Naive thymus-derived CD4-positive, alpha-beta T cell (primary cell): Measurements from ENCODE around the gene CAMK4. TPM values are rescaled to one million over a fixed set of nuclear protein-coding genes. Genes with fewer than 3 reads are reported as not detected.

Experiments used
- ATAC-seq: fragments of 150-1000 bp; cut with Tn5 transposase; 2 replicates; pipeline ENCODE4 v1.10.0; 2021; ENCODE audit warnings: mild to moderate bottlenecking, moderate library complexity
- CTCF ChIA-PET: fragments of 350-600 bp; sonication (Branson Sonifier 250); formaldehyde crosslinking; loops from one replicate; lab custom pipeline; 2021; ENCODE audit warnings: antibody characterized with exemption; lab: Charles Lee
- POLR2A ChIA-PET: fragments of 350-600 bp; sonication (Branson Sonifier 250); formaldehyde crosslinking; loops from one replicate; lab custom pipeline; 2021; ENCODE audit warnings: antibody characterized with exemption, inconsistent platforms; lab: Charles Lee
- DNase-seq, 9 donors: peaks; one replicate each; pipeline versions ENCODE4 v3.0.0 to v3.0.0-alpha.2; 2020 to 2022; ENCODE audit warnings: mixed read lengths in 1 of 9
- H3K27ac ChIP-seq: one replicate; pipeline ENCODE4 v1.7.0; 2013; ENCODE audit warnings: mild to moderate bottlenecking, low read depth, low read length, moderate library complexity
- H3K27me3 ChIP-seq, 2 donors: one replicate each; pipeline ENCODE4 v1.7.0; 2013; ENCODE audit warnings: low read length in 2 of 2, mild to moderate bottlenecking in 2 of 2, moderate library complexity in 2 of 2; ENCODE audit not compliant: control insufficient read depth in 2 of 2, insufficient read depth in 2 of 2
- H3K36me3 ChIP-seq, 3 experiments: 1 replicate in 2 of 3; 2 replicates in 1 of 3; pipeline ENCODE4 v1.7.0; 2013; ENCODE audit warnings: low read length in 3 of 3, mild to moderate bottlenecking in 3 of 3, moderate library complexity in 1 of 3; ENCODE audit not compliant: insufficient read depth in 3 of 3, control insufficient read depth in 2 of 3
- H3K4me1 ChIP-seq, 2 donors: one replicate each; pipeline ENCODE4 v1.7.0; 2013; ENCODE audit warnings: low read length in 2 of 2, mild to moderate bottlenecking in 2 of 2, moderate library complexity in 1 of 2; ENCODE audit not compliant: control insufficient read depth in 2 of 2, insufficient read depth in 2 of 2
- H3K4me3 ChIP-seq: 2 replicates; pipeline ENCODE4 v1.7.0; 2013; ENCODE audit warnings: mild to moderate bottlenecking, low read length
- H3K9me3 ChIP-seq, 3 experiments: 1 replicate in 2 of 3; 2 replicates in 1 of 3; pipeline ENCODE4 v1.7.0; 2013; ENCODE audit warnings: low read length in 3 of 3; ENCODE audit not compliant: control insufficient read depth in 2 of 3
- H3K27ac Mint-ChIP-seq, 9 donors: one replicate each; pipeline ENCODE4 v1.8.0; 2020 to 2022; ENCODE audit warnings: mixed read lengths in 9 of 9, mild to moderate bottlenecking in 8 of 9, moderate library complexity in 5 of 9, inconsistent platforms in 2 of 9
- H3K27me3 Mint-ChIP-seq, 5 donors: one replicate each; pipeline ENCODE4 v1.8.0; 2021 to 2022; ENCODE audit warnings: mixed read lengths in 5 of 5, mild to moderate bottlenecking in 1 of 5
- H3K36me3 Mint-ChIP-seq, 5 donors: one replicate each; pipeline ENCODE4 v1.8.0; 2020 to 2022; ENCODE audit warnings: mixed read lengths in 5 of 5, mild to moderate bottlenecking in 3 of 5, inconsistent platforms in 1 of 5
- H3K4me1 Mint-ChIP-seq, 7 donors: one replicate each; pipeline ENCODE4 v1.8.0; 2020 to 2022; ENCODE audit warnings: mixed read lengths in 7 of 7, mild to moderate bottlenecking in 3 of 7, inconsistent platforms in 1 of 7
- H3K4me3 Mint-ChIP-seq, 10 donors: one replicate each; pipeline ENCODE4 v1.8.0; 2020 to 2022; ENCODE audit warnings: mild to moderate bottlenecking in 10 of 10, mixed read lengths in 10 of 10, moderate library complexity in 6 of 10, inconsistent platforms in 2 of 10
- H3K9me3 Mint-ChIP-seq, 11 donors: one replicate each; pipeline ENCODE4 v1.8.0; 2020 to 2022; ENCODE audit warnings: mixed read lengths in 11 of 11, mild to moderate bottlenecking in 4 of 11, inconsistent platforms in 1 of 11, moderate library complexity in 1 of 11
- intact Hi-C, 2 donors: fragments of 100-400 bp; cut with micrococcal nuclease; formaldehyde crosslinking; loops; one replicate each; pipeline ENCODE4 v1.15.1; 2023
- polyA plus RNA-seq, 2 donors: library from polyadenylated mRNA; unstranded; fragments of 300-500 nt; fragmentation: Illumina TruSeq; gene quantifications; one replicate each; pipeline ENCODE4 v1.2.3, GENCODE V29; 2021
- total RNA-seq, 6 experiments: library from RNA in 5 of 6; stranded (reverse) in 5 of 6; gene quantifications; 1 replicate in 5 of 6; 2 replicates in 1 of 6; pipeline ENCODE4 v1.2.3 and lab custom pipeline; 2021 to 2026

The CAMK4 gene
- total and polyA plus RNA-seq, 7 experiments from 2014 or later, result 118 to 366 (median 200) TPM

GRCh38 chr5:111221139-111221538, 3.0 kb upstream of the CAMK4 start:
- intact Hi-C loops, result loop anchor here (10.0 kb wide), 2 partner anchors 1526 to 1806 kb away; no protein-coding TSS in a partner anchor
- H3K36me3 ChIP-seq, result peaks cover 0 to 13% (median 0%) of the 10 kb centered on the region in 3 experiments
- CTCF ChIA-PET, result interaction anchor here (0.6 to 5.0 kb wide), 8 partner anchors 15 to 76 kb away, joined by 3 to 65 read pairs (median 4); no protein-coding TSS in a partner anchor
- no peak for DNase-seq
- Mint-ChIP-seq H3K27ac (no peak overlapping the region), H3K4me1 (peaks cover 5 to 17% (median 9%) of the 10 kb centered on the region in 7 donors), H3K4me3 (no peak overlapping the region), H3K9me3 (peaks cover 0 to 7% (median 0%) of the 10 kb centered on the region in 11 donors), H3K36me3 (peaks cover 4 to 10% (median 6%) of the 10 kb centered on the region in 5 donors), H3K27me3 (peaks cover 0 to 6% (median 0%) of the 10 kb centered on the region in 5 donors)
- no peaks in the 10 kb centered on the region for H3K27me3 ChIP-seq
- no peak overlapping the region for H3K27ac ChIP-seq
- H3K4me1 ChIP-seq, result peaks cover 0 to 5% of the 10 kb centered on the region in 2 donors
- no peaks in the 10 kb centered on the region for H3K9me3 ChIP-seq
- POLR2A ChIA-PET, result interaction anchor here (0.9 to 11.9 kb wide), 3 partner anchors 9 to 15 kb away, joined by 3 to 207 read pairs (median 4); no protein-coding TSS in a partner anchor
- no peak for ATAC-seq
- H3K4me3 ChIP-seq, result no peak overlapping the region

- CTCF ChIA-PET, result interaction anchor here (0.7 to 5.0 kb wide), 14 partner anchors 8 to 68 kb away, joined by 3 to 65 read pairs (median 6); no protein-coding TSS in a partner anchor
- Mint-ChIP-seq H3K36me3 (peaks cover 9 to 27% (median 16%) of the 10 kb centered on the region in 5 donors), H3K9me3 (no peaks in the 10 kb centered on the region), H3K4me1 (peaks cover 12 to 33% (median 19%) of the 10 kb centered on the region in 7 donors), H3K27me3 (peaks cover 0 to 6% (median 0%) of the 10 kb centered on the region in 5 donors), H3K27ac (peak overlapping the region; percentile 75 to 94 (median 89)), H3K4me3 (peak overlapping the region; percentile 71 to 98 (median 93))
- Histone ChIP-seq H3K36me3 (peaks cover 0 to 13% (median 0%) of the 10 kb centered on the region in 3 experiments), H3K4me3 (peak overlapping the region; percentile 81), H3K27me3 (no peaks in the 10 kb centered on the region), H3K27ac (peak overlapping the region; percentile 93), H3K9me3 (no peaks in the 10 kb centered on the region), H3K4me1 (peaks cover 9 to 17% of the 10 kb centered on the region in 2 donors)
- peak in 1 of 9 donors; percentile 31 for DNase-seq
- intact Hi-C loops, result loop anchor here (1.0 to 10.0 kb wide), 6 partner anchors 8 to 1808 kb away; no protein-coding TSS in a partner anchor
- ATAC-seq, result peak; percentile 10
- POLR2A ChIA-PET, result interaction anchor here (0.5 to 11.9 kb wide), 20 partner anchors 11 to 198 kb away, joined by 3 to 207 read pairs (median 5); no protein-coding TSS in a partner anchor
These were observed 940 bp upstream of the CAMK4 start for GRCh38 chr5:111223101-111223786.

GRCh38 chr5:111224561-111225345, 569 bp downstream of the CAMK4 start:
- ATAC-seq (peak; percentile 44), DNase-seq (no peak)
- H3K27me3 ChIP-seq, result no peaks in the 10 kb centered on the region
- ChIA-PET CTCF (interaction anchor here (0.6 to 5.0 kb wide), 11 partner anchors 12 to 76 kb away, joined by 3 to 65 read pairs (median 4); no protein-coding TSS in a partner anchor), POLR2A (interaction anchor here (1.0 to 11.9 kb wide), 8 partner anchors 10 to 54 kb away, joined by 3 to 207 read pairs (median 6); no protein-coding TSS in a partner anchor)
- no peaks in the 10 kb centered on the region for H3K9me3 ChIP-seq
- H3K36me3 ChIP-seq, result peaks cover 0 to 13% (median 0%) of the 10 kb centered on the region in 3 experiments
- H3K4me3 ChIP-seq, result peak overlapping the region; percentile 81
- H3K27ac ChIP-seq, result peak overlapping the region; percentile 93
- Mint-ChIP-seq H3K36me3 (peaks cover 10 to 33% (median 20%) of the 10 kb centered on the region in 5 donors), H3K27ac (peak overlapping the region; percentile 89 to 99 (median 97)), H3K27me3 (peaks cover 0 to 3% (median 0%) of the 10 kb centered on the region in 5 donors), H3K9me3 (no peaks in the 10 kb centered on the region), H3K4me1 (peaks cover 20 to 44% (median 33%) of the 10 kb centered on the region in 7 donors), H3K4me3 (peak overlapping the region; percentile 79 to 99 (median 96))
- H3K4me1 ChIP-seq, result peaks cover 24 to 32% of the 10 kb centered on the region in 2 donors
- intact Hi-C loops, result loop anchor here (1.0 to 10.0 kb wide), 16 partner anchors 8 to 1810 kb away; partner anchors contain the start of genes STARD4 (in 2 of the 2), WDR36 (in 2 of the 2), NREP (in 1 of the 2) and SLC25A46 (in 1 of the 2)

- ChIA-PET POLR2A (interaction anchor here (0.6 to 11.9 kb wide), 11 partner anchors 11 to 60 kb away, joined by 3 to 207 read pairs (median 4); no protein-coding TSS in a partner anchor), CTCF (interaction anchor here (0.5 to 2.0 kb wide), 4 partner anchors 11 to 24 kb away, joined by 3 to 10 read pairs (median 6); no protein-coding TSS in a partner anchor)
- Mint-ChIP-seq H3K4me1 (peaks cover 24 to 53% (median 45%) of the 10 kb centered on the region in 7 donors), H3K27ac (peak overlapping the region; percentile 89 to 99 (median 97)), H3K27me3 (peaks cover 0 to 3% (median 0%) of the 10 kb centered on the region in 5 donors), H3K4me3 (peak overlapping the region; percentile 79 to 99 (median 96)), H3K9me3 (peaks cover 0 to 3% (median 0%) of the 10 kb centered on the region in 11 donors), H3K36me3 (peaks cover 10 to 40% (median 20%) of the 10 kb centered on the region in 5 donors)
- Histone ChIP-seq H3K27me3 (no peaks in the 10 kb centered on the region), H3K4me1 (peaks cover 30 to 41% of the 10 kb centered on the region in 2 donors), H3K4me3 (peak overlapping the region; percentile 81), H3K9me3 (no peaks in the 10 kb centered on the region), H3K27ac (peak overlapping the region; percentile 93), H3K36me3 (peaks cover 0 to 13% (median 0%) of the 10 kb centered on the region in 3 experiments)
- ATAC-seq (peak; percentile 20), DNase-seq (peak in 5 of 9 donors; percentile 36 to 57 (median 43))
- intact Hi-C loops, result loop anchor here (1.0 to 10.0 kb wide), 8 partner anchors 110 to 1811 kb away; partner anchors contain the start of genes STARD4 (in 2 of the 2), WDR36 (in 2 of the 2), NREP (in 1 of the 2) and SLC25A46 (in 1 of the 2)
These were observed 1.7 kb downstream of the CAMK4 start for GRCh38 chr5:111225926-111226325.

GRCh38 chr5:111226556-111226955, 2.4 kb downstream of the CAMK4 start:
- Mint-ChIP-seq H3K27ac (peak overlapping the region; percentile 89 to 99 (median 97)), H3K27me3 (peaks cover 0 to 3% (median 0%) of the 10 kb centered on the region in 5 donors), H3K36me3 (peaks cover 10 to 40% (median 20%) of the 10 kb centered on the region in 5 donors), H3K4me3 (peak overlapping the region; percentile 79 to 99 (median 96)), H3K4me1 (peaks cover 28 to 58% (median 50%) of the 10 kb centered on the region in 7 donors), H3K9me3 (peaks cover 0 to 3% (median 0%) of the 10 kb centered on the region in 11 donors)
- H3K4me1 ChIP-seq, result peaks cover 35 to 47% of the 10 kb centered on the region in 2 donors
- intact Hi-C loops, result loop anchor here (5.0 to 10.0 kb wide), 4 partner anchors 489 to 1812 kb away; partner anchors contain the start of genes NREP (in 1 of the 2) and SLC25A46 (in 1 of the 2)
- peaks cover 0 to 13% (median 0%) of the 10 kb centered on the region in 3 experiments for H3K36me3 ChIP-seq
- ChIA-PET CTCF (interaction anchor here (0.5 to 2.0 kb wide), 5 partner anchors 10 to 53 kb away, joined by 3 to 10 read pairs (median 5); no protein-coding TSS in a partner anchor), POLR2A (interaction anchor here (0.6 to 11.9 kb wide), 14 partner anchors 10 to 67 kb away, joined by 3 to 207 read pairs (median 4); no protein-coding TSS in a partner anchor)
- H3K4me3 ChIP-seq, result peak overlapping the region; percentile 81
- H3K27me3 ChIP-seq, result no peaks in the 10 kb centered on the region
- ATAC-seq (no peak), DNase-seq (no peak)
- H3K27ac ChIP-seq, result peak overlapping the region; percentile 93
- H3K9me3 ChIP-seq, result no peaks in the 10 kb centered on the region
